ENCODE data around the gene MLH1.
"Not testable (repeated sequence)": the region's sequence is repeated elsewhere in the genome, so short reads cannot be mapped to it uniquely, and the experiment has no call there.

The MLH1 gene

DNA sequence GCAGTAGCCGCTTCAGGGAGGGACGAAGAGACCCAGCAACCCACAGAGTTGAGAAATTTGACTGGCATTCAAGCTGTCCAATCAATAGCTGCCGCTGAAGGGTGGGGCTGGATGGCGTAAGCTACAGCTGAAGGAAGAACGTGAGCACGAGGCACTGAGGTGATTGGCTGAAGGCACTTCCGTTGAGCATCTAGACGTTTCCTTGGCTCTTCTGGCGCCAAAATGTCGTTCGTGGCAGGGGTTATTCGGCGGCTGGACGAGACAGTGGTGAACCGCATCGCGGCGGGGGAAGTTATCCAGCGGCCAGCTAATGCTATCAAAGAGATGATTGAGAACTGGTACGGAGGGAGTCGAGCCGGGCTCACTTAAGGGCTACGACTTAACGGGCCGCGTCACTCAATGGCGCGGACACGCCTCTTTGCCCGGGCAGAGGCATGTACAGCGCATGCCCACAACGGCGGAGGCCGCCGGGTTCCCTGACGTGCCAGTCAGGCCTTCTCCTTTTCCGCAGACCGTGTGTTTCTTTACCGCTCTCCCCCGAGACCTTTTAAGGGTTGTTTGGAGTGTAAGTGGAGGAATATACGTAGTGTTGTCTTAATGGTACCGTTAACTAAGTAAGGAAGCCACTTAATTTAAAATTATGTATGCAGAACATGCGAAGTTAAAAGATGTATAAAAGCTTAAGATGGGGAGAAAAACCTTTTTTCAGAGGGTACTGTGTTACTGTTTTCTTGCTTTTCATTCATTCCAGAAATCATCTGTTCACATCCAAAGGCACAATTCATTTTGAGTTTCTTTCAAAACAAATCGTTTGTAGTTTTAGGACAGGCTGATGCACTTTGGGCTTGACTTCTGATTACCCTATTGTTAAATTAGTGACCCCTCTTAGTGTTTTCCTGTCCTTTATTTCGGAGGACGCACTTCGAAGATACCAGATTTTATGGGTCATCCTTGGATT is at the start of gene MLH1:
Gene MLH1, plus strand, starts transcription at position 193 of the 958 bp plus-strand sequence. Its CDS starts 30 bp downstream, at position 223.
- DNase-seq, result peak; percentile 100

DNA sequence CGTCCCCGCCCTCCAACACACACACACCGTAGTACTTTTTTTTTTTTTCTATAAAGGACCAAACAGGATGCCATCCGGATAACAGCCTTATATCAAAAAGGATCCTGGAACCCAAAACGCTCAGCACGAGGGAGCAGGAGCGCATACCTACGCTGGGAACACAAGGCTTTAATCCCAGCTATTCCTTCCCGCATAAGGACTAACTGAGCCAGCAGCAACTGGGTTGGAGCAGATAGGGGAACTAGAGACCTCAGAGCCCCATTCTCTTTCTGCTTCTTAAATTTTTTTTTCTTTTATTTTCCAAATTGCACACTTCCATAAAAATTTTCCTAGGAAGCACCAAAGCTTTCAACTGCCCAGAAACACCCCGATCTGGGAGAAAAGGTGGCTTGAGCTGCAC is 49.7 kb upstream of the MLH1 start:
- no peak for DNase-seq

DNA sequence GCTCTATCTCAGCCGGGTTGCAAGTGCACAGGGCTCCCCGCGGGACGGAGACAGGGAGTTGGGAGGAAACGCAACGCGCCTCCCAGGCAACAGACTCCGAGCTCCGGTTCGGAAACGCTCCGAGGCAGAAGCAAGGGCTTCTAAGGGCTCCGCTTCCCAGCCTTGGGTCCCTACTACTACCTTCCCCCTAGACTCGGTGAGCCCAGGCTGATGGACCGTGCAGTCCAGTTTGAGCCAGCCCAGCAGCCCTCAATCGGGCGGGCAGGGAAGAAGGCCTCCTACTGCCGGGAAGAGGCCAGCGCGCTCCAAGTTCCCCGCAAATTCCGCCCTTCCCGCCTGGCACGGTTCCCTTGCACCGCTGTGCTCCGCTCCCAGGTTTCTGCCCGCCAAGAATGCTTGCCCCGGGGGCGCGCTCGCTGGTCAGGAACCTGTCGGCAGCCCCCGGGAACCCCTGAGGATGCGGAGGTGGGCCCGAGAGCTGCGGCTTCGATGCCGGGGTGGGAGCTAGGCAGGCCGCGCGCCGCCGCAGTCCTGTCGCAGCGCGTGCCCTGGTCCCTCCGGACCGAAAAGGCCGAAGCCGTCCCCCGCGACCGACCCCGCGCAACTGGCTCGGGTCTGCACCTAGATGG is 49.2 kb upstream of the MLH1 start:
- DNase-seq, result peak; percentile 79

DNA sequence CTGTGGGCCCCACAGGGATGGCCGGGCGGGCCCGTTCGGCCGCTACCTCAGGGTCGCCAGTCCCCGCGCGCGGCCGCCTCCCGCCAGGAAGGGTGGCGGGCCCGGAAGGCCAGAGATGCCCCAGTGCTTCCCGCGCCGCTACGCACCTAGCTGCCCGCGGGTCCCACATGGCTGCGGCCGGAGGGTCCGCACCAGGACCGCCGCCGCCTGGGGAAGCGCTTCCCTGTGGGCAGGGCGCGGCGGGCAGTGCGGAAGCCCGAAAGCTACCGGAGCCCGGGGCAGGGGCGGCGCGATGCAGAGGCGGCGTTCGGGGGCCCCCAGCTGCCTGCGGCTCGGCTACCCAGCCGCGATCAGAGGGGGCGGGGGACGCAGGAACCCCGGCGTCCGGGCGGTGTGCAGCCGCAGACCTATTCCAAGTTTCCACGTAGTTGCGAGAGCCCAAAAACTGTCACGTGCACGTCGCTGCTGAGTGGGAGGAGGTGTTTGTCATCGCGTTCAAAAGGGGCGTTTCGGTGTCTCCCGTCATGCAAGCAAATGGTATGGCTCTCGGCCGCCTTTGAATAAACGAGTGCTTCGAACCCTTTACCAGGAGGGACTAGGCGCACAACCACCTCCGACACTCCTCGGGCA is 48.6 kb upstream of the MLH1 start, which contains the start of gene TRANK1:
Gene TRANK1, minus strand, starts transcription at position 414 of the 630 bp plus-strand sequence. Its CDS starts 245 bp downstream, at position 169.
- peak; percentile 80 for DNase-seq

DNA sequence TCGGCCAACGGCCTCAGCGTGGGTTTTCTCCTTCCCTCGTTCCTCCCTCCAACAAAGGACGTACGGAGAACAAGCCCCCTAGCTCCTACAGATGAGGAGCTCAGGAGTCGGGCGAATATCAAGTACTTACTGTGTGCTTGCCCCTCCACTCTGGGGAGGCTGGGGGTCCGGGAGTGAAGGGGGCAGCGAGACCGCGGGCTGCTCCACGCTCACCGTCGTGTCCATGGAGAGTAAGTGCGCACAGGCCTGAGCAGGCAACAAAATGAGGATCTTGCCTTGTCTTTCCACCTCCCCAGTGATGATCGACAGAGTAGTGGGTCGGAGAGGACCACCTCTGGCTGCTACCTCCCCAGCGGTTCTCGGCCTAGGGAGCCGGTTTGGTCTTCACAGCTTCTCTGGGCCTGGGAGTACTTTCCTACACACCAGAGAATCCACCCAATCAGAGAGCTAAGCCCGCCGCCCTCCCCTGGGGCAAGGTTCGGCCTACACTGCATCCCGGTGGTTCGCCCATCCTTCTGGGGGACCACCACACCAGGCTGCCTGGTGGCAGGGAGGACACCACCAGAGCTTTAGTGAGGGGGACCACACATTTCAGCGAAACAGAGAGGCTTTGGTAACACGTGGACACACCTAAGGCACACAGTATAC is 47.9 kb upstream of the MLH1 start:
- no peak for DNase-seq

DNA sequence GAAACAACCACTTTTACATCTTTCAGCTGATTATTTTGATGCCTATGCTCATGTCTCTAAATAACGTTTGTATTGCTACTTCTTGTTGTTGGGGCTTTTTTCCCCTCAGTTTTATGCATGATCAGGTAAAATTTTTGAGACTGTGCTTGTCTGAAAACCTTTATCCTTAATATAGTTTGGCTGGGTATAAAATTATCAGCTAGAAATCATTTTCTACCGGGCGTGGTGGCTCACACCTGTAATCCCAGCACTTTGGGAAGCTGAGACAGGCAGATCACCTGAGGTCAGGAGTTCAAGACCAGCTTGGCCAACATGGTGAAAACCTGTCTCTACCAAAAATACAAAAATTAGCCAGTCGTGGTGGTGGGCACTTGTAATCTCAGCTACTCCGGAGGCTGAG is 45.5 kb upstream of the MLH1 start:
- not testable (repeated sequence) for DNase-seq

DNA sequence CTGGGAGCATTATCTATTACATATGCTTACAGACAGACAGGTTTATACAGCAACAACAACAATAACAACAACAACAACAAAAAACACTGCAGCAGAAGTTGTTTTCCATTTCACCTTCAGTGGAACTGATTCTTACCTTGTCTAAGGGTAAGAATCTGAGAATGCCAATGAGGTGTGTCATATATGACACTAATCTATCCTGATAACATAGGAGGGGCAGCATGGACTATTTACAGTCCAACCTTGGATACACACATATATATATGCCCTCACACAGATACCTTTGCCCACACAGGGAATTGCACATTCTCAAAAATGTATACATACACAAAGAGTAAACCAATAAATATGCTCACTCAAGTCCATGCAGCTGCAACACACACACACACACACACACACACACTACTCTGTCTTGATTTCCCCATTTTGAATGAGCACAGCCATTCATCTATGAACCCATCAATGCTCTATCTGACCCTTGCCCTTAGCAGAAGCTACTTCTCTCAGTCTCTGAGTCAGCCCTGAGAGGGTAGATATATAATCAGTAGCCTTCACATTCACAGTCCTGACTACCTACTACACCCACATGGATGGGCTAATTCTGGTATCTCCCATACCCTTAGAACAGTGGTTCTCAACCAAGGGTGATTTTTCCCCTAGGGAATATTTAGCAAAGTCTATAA is 38.7 kb upstream of the MLH1 start:
- no peak for DNase-seq

DNA sequence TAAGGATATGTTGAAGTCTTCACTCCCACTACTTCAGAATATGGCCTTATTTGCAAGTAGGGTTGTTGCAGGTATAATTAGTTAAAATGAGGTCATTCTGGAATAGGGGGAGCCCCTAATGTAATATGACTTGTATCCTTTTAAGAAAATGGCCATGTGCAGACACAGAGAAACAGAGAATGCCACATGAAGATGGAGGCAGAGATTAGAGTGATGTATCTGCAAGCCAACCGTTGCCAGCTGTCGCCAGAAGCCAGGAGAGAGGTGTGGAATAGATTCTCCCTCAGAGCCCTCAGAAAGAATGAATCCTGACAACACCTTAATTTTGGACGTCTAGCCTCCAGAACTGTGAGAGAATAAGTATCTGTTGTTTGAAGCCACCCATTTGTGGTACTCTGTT is 37.2 kb upstream of the MLH1 start:
- no peak for DNase-seq

DNA sequence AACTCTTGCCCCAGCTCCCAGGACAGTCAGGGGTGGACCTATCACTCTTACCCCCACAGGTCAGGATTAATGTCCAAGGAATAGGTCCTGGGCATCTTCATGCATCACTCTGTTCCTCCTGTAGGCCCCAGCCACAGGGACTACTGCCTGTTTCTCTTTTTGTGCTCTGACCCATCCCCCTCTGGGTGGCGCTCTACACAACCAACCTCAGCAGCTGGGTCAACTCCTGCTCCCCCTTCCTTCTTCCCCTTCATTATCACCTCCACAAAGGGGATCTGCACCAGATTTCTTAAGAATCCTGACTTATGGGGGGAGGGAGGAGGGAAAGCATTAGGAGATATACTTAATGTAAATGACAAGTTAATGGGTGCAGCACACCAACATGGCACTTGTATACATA is 36.3 kb upstream of the MLH1 start:
- DNase-seq, result no peak

DNA sequence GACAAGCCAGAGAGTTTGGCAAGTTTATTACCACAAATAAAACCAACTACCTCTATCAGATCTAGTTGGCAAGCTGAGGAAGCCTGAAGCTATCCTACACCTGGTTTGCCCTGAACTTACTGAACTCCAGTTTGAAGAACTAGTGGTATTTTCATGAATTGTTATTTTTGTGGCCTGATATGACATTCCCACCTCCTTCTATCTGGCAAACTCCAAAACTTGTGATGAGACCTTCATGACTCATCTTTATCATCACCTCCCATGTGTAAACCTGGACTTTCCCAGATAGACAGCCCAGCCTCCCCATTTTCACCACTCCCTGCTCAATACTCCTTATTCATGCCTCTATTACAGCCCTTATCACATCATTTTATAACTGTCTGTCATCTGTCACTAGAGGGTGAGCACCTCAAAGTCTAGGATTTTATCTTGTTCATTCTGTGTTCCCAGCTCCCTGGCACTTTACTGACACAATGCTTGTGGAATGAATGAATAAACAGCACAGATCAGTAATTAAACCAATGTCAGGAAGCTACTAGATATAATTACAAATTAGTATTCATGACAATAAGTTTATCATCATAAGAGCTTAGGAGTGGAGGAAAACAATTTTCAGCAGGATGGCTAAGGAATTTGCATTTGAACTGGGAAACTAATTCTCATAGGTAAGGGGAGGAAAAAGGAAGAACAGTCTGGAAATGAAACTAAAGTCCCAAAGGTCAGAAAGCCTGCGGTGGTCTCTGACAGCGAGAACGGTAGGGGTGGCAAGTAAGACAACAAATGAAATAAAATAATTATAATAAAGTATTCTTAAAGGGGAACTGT is 35.2 kb upstream of the MLH1 start:
- DNase-seq, result no peak

DNA sequence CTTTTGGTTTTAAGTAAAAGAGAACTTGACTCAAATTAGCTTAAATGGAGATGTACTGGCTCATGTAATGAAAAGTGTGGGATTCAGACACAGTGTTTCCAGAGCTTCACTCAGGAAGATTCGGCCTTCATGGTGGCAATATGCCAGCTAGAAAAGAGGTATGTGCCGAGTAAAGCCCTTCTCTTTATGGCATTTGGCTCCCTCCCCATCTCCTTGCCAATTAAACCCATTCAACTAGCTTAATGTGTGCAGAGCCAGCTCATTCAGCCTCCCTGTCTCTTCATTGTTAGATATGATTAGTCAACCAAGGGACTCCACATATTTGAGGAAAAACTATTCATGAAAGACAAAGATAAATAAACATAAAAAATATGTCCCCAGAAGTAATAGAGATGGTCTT is 33.5 kb upstream of the MLH1 start:
- no peak for DNase-seq

DNA sequence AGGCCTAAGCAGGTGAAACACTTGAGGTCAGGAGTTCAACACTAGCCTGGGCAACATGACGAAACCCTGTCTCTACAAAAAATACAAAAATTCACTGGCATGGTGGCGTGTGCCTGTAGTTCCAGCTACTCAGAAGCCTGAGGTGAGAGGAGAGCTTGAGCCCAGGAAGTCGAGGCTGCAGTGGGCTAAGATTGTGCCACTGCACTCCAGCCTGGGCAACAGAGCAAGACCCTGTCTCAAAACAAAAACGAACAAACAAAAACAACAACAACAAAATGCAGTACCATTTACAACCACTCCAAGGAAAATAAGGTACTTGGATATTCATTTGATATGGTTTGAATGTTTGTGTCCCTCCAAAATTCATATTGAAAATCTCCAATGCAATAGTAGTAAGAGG is 32.8 kb upstream of the MLH1 start:
- DNase-seq, result no peak

DNA sequence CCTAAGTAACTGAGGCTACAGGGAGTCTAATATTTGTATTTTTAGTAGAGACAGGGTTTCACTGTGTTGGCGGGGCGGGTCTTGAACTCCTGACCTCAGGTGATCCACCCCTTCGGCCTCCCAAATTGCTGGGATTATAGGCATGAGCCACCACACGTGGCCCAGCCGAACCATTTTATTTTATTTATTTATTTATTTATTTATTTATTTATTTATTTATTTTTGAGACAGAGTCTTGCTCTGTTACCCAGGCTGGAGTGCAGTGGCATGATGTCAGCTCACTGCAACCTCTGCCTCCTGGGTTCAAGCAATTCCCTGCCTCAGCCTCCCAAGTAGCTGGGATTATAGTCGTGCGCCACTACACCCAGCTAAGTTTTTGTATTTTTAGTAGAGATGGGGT is 30.3 kb upstream of the MLH1 start:
- DNase-seq, result not testable (repeated sequence)

DNA sequence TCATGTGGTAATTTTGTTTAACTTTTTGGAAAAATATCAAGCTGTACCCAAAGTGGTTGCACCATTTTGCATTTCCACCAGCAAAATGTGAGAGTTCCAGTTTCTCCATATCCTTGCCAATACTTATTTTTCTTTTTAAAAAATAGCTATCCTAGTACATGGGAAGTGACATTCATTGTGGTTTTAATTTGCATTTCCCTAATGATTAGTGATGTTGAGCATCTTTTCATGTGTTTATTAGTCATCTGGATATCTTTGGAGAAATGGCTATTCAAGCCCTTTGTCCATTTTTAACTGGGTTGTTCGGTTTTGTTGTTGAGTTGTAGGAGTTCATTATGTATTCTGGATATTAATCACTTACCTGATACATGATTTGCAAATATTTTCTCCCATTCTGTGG is 29.0 kb upstream of the MLH1 start:
- no peak for DNase-seq

DNA sequence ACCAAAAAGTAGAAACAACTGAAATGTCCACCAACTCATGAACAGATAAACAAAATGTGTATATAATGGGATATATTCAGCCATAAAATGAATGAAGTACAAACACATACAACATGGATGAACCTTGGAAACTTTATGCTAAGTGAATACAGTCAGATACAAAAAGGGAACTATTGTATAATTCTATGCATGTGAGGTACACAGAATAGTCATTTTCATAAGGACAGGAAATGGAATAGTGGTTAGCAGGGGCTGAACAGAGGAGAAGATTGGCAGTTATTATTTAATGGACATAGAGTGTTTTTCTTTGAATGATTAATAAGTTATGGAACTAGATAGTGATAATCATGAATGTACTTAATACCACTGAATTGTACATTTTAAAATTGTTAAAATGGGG is 28.5 kb upstream of the MLH1 start:
- no peak for DNase-seq

DNA sequence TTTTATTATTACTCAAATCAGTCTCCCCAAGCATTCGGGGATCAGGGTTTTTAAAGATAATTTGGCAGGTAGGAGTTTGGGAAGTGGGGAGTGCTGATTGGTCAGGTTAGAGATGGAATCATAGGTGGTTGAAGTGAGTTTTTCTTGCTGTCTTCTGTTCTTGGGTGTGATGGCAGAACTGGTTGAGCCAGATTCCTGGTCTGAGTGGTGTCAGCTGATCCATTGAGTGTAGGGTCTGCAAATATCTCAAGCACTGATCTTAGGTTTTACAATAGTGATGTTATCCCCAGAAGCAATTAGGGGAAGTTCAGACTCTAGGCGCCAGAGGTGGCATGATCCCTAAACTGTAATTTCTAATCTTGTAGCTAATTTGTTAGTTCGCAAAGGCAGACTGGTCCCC is 27.9 kb upstream of the MLH1 start:
- DNase-seq, result no peak

DNA sequence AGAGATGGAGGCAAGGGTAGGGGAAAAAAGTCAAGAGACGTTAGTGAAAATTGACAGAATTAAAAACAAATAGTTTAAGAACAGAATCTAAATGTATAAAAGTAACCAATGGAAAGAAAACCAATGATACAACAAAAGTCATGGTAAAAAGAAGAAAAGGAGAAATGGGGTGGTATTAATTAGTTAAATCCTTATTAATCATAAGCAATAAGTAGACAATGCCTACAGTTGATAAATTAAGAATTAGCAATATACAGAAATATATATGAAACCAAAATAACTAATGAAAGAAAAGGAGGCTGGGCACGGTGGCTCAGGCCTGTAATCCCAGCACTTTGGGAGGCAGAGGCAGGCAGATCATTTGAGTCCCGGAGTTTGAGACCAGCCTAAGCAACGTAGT is 24.2 kb upstream of the MLH1 start:
- no peak for DNase-seq

DNA sequence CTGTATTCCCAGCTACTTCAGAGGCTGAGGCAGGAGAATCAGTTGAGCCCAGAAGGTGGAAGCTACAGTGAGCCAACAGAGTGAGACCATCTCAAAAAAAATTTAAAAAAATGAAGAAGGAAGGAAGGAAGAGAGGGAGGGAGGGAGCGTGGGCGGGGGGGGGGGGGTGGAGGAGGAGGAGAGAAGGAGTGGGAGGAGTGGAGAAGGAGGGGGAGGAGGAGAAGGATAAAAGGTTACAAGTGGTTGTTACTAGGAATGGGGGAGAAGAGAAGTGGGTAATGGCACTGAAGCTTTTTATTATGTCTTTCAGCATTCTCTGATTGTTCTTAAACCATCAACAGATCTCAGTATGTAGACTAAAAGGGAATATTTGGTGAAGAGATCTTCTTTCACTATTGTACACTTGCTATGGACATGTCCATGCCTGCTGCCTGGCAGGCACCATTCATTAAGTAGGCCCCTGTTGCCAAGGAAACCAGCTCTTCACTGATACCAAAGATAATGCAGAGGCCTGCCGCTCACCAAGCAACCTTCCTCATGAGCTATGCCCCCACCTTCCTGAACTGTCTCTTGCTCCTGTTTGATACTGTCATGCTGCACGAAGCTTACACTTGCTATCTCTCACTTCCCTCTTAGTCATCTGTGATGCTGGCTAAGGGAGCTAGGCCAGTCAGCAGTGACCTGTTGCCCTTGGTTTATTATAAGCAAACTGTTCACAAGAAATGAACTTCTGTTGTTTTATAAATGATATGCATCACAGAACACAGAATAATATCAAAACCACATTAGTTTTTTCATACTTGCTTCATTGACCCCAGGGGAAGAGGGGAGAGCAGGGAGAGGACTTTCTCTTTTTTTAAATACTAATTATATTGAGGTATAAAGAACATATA is 23.5 kb upstream of the MLH1 start:
- peak; percentile 31 for DNase-seq

DNA sequence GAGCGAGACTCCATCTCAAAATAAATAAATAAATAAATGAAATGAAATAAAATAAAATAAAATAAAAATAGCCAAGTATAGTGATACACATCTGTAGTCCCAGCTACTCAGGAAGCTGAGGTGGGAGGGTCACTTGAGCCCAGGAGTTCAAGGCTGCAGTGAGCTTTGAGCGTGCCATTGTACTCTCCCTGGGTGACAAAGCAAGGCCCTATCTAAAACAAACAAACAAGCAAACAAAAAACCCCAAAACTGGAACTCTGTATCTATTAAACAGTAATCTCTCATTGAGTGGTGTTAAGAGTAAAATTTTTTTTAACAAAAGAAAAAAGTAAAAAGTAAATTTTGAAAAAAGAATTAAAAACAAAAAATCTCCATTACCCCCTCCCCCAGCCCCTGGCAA is 21.2 kb upstream of the MLH1 start:
- DNase-seq, result no peak

DNA sequence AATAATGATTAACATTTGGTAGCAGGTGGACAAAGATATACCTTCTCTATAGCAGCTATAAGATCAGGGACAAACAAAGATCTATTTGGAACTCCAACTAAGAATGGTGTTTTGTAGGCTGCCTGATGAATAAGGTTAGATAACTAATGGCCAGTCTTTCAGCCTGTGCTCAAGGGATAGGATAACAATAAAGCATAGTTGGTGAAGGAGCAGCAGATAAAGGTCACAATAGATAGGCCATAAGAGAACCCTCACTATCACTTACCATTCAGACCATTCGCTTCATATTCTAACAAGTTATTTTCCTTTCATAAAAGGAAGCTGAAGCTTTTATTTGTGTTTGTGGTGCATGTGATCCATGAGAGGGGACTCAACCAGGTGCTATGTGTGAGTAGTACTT is 20.2 kb upstream of the MLH1 start:
- DNase-seq, result no peak

DNA sequence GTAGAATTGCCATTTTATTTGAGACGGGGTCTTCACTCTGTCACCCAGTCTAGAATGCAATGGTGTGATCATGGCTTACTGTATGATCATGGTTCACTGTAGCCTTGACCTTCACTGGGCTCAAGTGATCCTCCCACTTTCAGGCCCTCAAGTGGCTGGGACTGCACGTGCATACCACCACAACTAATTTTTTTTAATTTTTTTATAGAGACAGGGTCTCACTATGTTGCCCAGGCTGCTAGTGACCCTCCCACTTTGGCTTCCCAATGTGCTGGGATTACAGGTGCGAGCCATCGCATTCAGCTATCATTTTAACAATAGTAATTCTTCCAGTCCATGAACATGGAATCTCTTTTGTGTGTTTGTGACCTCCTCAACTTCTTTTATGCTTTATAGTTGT is 12.3 kb upstream of the MLH1 start:
- DNase-seq, result no peak
